Measurements from ENCODE around the gene PAX9.

DNA sequence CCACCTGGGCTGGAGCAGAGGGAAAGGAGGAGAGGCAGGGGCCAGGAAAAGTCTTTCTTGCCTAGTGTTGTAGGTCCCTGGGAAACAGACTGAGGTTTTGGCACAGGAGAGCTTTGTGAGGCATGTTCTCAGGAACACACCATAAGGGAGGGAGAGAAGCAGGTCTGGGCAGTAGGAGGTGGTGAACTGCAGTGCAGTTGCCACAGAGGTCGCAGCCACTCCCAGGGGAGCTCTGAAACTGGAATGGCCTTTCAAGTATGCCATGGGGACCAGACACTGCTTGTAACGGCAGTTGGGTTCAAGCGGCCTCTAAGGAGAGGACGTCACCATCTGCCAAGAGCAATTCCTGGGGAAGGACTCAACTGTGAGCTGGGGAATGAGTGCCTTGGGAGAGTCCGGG lies 43.8 kb upstream of the PAX9 start:
- TF ChIP-seq, protein P1, sequence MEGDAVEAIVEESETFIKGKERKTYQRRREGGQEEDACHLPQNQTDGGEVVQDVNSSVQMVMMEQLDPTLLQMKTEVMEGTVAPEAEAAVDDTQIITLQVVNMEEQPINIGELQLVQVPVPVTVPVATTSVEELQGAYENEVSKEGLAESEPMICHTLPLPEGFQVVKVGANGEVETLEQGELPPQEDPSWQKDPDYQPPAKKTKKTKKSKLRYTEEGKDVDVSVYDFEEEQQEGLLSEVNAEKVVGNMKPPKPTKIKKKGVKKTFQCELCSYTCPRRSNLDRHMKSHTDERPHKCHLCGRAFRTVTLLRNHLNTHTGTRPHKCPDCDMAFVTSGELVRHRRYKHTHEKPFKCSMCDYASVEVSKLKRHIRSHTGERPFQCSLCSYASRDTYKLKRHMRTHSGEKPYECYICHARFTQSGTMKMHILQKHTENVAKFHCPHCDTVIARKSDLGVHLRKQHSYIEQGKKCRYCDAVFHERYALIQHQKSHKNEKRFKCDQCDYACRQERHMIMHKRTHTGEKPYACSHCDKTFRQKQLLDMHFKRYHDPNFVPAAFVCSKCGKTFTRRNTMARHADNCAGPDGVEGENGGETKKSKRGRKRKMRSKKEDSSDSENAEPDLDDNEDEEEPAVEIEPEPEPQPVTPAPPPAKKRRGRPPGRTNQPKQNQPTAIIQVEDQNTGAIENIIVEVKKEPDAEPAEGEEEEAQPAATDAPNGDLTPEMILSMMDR (IDR thresholded peaks at IDR 0.05; ENCODE audit: low read depth, low read length), result no peak
- TF ChIP-seq POLR2A (IDR thresholded peaks at IDR 0.05; ENCODE audit: extremely low read depth, insufficient read length), result no peak
- TF ChIP-seq, protein P2, sequence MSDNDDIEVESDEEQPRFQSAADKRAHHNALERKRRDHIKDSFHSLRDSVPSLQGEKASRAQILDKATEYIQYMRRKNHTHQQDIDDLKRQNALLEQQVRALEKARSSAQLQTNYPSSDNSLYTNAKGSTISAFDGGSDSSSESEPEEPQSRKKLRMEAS (IDR thresholded peaks at IDR 0.05; ENCODE audit: low read depth, low read length), result no peak

All from NB4 (cell line).